ENCODE data around the gene RTKN. TPM values are rescaled to one million over a fixed set of nuclear protein-coding genes. Genes with fewer than 3 reads are reported as not detected.

The RTKN gene
- polyA plus RNA-seq, 2 of the 4 experiments (the other 2 are of a cell fraction): 15.1 to 20.1 TPM

DNA sequence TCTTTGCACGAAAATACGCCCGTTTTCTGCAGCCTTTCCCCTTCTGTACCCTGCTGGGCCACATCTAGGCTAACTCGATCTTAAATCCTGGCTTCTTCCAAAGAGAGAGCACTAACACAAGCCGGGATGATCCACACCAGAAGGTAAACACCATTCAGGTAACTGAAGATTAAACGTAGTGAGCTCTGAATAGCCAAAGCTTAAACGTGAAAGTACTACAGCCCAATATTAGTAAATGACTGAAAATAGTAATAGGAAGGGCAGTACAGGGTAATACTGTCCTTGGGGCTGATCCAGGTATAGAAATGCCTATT, 31.2 kb upstream of the RTKN start:
- ChIA-PET CTCF (interaction anchor here (0.6 to 5.2 kb wide), 6 partner anchors 9 to 1264 kb away, joined by 3 to 37 read pairs (median 4); partner anchors contain the start of genes CCDC142, LBX2 and TTC31), POLR2A (interaction anchor here (0.9 to 3.1 kb wide), 6 partner anchors 9 to 33 kb away, joined by 3 to 37 read pairs (median 8); partner anchors contain the start of genes CCDC142, INO80B, TTC31 and WBP1)
- 6% methylated on average over 7 of the region's 7 CpGs for WGBS (ENCODE audit: missing lambda C conversion rate)
- peaks cover 16% of the 10 kb centered on the region for H3K4me1 ChIP-seq
- peak overlapping the region; percentile 92 for H3K4me2 ChIP-seq
- no peak for TF ChIP-seq NR3C1 (IDR thresholded peaks at IDR 0.05)
- 0 out of 2 replicates have a peak, but pooled peaks have one; percentile 12 for TF ChIP-seq HOXA7 (CRISPR knock-in tag; IDR thresholded peaks at IDR 0.05)
- TF ChIP-seq MAZ (IDR thresholded peaks at IDR 0.05; ENCODE audit: borderline replicate concordance, low read depth, low read length): no peak
- TF ChIP-seq ZSCAN20 (CRISPR knock-in tag; IDR thresholded peaks at IDR 0.05): no peak
- H3K4me3 ChIP-seq: peak overlapping the region; percentile 63
- FAIRE-seq: no peak
- ATAC-seq: peak in 1 of 2 experiments; percentile 1; a peak in 4 of 6 replicates
- DNase-seq (ENCODE audit: low read depth in 1 of 2, low spot score in 1 of 2): no peak
- peak overlapping the region; percentile 86 to 91 for H3K27ac ChIP-seq
- no peaks in the 10 kb centered on the region for H3K9me3 ChIP-seq

DNA sequence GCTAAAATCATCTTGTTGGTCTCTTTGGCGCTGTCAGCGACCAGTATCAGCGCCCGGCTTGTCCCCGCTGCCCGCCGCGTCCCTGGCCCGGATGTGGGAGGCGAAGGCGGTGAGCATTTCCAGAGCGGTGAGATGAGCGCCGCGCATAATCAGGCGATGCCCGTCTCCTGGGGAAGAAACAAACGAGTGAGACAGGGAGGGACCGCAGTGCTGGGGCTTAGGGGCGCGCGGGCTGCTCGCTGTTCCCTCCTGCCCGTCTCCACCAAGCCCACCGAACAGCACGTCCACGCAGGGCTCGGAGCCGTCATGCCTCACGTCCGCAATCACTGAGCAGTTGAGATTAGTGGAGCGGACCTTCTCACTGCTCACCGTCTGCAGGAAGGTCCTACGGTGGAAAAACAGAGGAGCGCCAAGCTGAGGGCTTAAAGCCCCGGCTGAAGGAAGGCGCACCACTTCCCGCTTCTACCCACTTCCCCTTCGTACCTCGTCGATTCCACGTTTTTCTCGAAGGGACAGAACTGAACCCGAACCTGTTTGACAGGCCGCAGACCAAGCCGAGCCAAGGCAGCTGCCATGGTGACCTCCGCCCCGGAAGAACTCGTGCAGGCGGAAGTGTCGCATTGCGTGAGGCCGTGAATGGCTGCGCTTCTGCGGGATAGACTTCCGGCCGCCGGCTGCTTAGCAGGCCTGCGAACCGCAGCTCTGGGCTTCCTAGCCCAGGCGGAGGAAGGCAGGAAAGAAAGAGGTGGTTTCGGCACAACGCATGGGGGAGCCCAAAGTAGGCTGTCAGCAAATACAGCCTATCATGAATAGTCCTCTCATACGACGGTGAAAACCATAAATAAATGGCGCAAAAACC, 30.6 kb upstream of the RTKN start, which contains the start of gene MRPL53:
MRPL53 (minus strand) TSS at position 595 of the 859 bp plus-strand sequence; CDS start at position 575, 20 bp downstream.
- H3K27ac ChIP-seq: peak within 1 kb of the TSS; percentile 86 to 91
- H3K9me3 ChIP-seq: no peaks in the 10 kb centered on the region
- WGBS (ENCODE audit: missing lambda C conversion rate): 1% methylated on average over 66 of the region's 66 CpGs
- CTCF ChIA-PET: interaction anchor here (0.6 to 5.2 kb wide), 6 partner anchors 10 to 1264 kb away, joined by 3 to 37 read pairs (median 4); partner anchors contain the start of genes CCDC142, LBX2 and TTC31
- H3K4me2 ChIP-seq: peak within 1 kb of the TSS; percentile 92
- FAIRE-seq (no peak), ATAC-seq (peak; percentile 93 to 94), DNase-seq (ENCODE audit: low read depth in 1 of 2, low spot score in 1 of 2) (peak; percentile 70 to 98)
- POLR2A ChIA-PET: interaction anchor here (0.6 to 3.1 kb wide), 7 partner anchors 9 to 32 kb away, joined by 3 to 37 read pairs (median 7); partner anchors contain the start of genes CCDC142, INO80B, TTC31 and WBP1
- H3K4me1 ChIP-seq: peaks cover 16% of the 10 kb centered on the region
- peak within 1 kb of the TSS; percentile 63 for H3K4me3 ChIP-seq
- TF ChIP-seq, protein P1, sequence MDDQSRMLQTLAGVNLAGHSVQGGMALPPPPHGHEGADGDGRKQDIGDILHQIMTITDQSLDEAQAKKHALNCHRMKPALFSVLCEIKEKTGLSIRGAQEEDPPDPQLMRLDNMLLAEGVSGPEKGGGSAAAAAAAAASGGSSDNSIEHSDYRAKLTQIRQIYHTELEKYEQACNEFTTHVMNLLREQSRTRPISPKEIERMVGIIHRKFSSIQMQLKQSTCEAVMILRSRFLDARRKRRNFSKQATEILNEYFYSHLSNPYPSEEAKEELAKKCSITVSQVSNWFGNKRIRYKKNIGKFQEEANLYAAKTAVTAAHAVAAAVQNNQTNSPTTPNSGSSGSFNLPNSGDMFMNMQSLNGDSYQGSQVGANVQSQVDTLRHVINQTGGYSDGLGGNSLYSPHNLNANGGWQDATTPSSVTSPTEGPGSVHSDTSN (IDR thresholded peaks at IDR 0.05): peak; percentile 93
- TF ChIP-seq HDAC2 (IDR thresholded peaks at IDR 0.05) (0 out of 2 replicates have a peak, but pooled peaks have one; percentile 71), KDM5A (IDR thresholded peaks at IDR 0.05) (peak; percentile 92), MAFK (IDR thresholded peaks at IDR 0.05; ENCODE audit: partially characterized antibody) (peak; percentile 29), GATA3 (IDR thresholded peaks at IDR 0.05; ENCODE audit: borderline replicate concordance) (peak; percentile 83), SMC3 (IDR thresholded peaks at IDR 0.05) (no peak), PHF8 (IDR thresholded peaks at IDR 0.05; ENCODE audit: borderline replicate concordance, low read depth) (peak; percentile 73), JUNB (IDR thresholded peaks at IDR 0.05) (no peak), JUN (IDR thresholded peaks at IDR 0.05) (peak; percentile 88 to 100), ZSCAN20 (CRISPR knock-in tag; IDR thresholded peaks at IDR 0.05) (no peak), RFX5 (IDR thresholded peaks at IDR 0.05) (no peak), RARB (CRISPR knock-in tag; IDR thresholded peaks at IDR 0.05) (peak; percentile 16; the same call in 1 of the 2 replicates), RAD21 (conservative IDR thresholded peaks at IDR 0.05 in 1 of 2, IDR thresholded peaks at IDR 0.05 in 1 of 2) (no peak), EP300 (IDR thresholded peaks at IDR 0.05) (no peak), RNF2 (IDR thresholded peaks at IDR 0.05; ENCODE audit: borderline replicate concordance, low read depth) (no peak), TFCP2L1 (CRISPR knock-in tag; IDR thresholded peaks at IDR 0.05) (no peak), BHLHE40 (IDR thresholded peaks at IDR 0.05; ENCODE audit: low read depth, low read length) (no peak), HOXB5 (CRISPR knock-in tag; IDR thresholded peaks at IDR 0.05) (no peak), FOSL2 (IDR thresholded peaks at IDR 0.05) (no peak), FOSL2 (CRISPR knock-in tag; IDR thresholded peaks at IDR 0.05) (peak; percentile 39; the same call in 1 of the 2 replicates), TP53 (CRISPR knock-in tag; IDR thresholded peaks at IDR 0.05) (0 out of 2 replicates have a peak, but pooled peaks have one; percentile 56)
- TF ChIP-seq, protein P2, sequence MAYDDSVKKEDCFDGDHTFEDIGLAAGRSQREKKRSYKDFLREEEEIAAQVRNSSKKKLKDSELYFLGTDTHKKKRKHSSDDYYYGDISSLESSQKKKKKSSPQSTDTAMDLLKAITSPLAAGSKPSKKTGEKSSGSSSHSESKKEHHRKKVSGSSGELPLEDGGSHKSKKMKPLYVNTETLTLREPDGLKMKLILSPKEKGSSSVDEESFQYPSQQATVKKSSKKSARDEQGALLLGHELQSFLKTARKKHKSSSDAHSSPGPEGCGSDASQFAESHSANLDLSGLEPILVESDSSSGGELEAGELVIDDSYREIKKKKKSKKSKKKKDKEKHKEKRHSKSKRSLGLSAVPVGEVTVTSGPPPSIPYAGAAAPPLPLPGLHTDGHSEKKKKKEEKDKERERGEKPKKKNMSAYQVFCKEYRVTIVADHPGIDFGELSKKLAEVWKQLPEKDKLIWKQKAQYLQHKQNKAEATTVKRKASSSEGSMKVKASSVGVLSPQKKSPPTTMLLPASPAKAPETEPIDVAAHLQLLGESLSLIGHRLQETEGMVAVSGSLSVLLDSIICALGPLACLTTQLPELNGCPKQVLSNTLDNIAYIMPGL (CRISPR knock-in tag; IDR thresholded peaks at IDR 0.05; ENCODE audit: borderline replicate concordance): no peak
- TF ChIP-seq, protein P3, sequence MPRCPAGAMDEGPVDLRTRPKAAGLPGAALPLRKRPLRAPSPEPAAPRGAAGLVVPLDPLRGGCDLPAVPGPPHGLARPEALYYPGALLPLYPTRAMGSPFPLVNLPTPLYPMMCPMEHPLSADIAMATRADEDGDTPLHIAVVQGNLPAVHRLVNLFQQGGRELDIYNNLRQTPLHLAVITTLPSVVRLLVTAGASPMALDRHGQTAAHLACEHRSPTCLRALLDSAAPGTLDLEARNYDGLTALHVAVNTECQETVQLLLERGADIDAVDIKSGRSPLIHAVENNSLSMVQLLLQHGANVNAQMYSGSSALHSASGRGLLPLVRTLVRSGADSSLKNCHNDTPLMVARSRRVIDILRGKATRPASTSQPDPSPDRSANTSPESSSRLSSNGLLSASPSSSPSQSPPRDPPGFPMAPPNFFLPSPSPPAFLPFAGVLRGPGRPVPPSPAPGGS (IDR thresholded peaks at IDR 0.05): peak; percentile 97
- TF ChIP-seq, protein P4, sequence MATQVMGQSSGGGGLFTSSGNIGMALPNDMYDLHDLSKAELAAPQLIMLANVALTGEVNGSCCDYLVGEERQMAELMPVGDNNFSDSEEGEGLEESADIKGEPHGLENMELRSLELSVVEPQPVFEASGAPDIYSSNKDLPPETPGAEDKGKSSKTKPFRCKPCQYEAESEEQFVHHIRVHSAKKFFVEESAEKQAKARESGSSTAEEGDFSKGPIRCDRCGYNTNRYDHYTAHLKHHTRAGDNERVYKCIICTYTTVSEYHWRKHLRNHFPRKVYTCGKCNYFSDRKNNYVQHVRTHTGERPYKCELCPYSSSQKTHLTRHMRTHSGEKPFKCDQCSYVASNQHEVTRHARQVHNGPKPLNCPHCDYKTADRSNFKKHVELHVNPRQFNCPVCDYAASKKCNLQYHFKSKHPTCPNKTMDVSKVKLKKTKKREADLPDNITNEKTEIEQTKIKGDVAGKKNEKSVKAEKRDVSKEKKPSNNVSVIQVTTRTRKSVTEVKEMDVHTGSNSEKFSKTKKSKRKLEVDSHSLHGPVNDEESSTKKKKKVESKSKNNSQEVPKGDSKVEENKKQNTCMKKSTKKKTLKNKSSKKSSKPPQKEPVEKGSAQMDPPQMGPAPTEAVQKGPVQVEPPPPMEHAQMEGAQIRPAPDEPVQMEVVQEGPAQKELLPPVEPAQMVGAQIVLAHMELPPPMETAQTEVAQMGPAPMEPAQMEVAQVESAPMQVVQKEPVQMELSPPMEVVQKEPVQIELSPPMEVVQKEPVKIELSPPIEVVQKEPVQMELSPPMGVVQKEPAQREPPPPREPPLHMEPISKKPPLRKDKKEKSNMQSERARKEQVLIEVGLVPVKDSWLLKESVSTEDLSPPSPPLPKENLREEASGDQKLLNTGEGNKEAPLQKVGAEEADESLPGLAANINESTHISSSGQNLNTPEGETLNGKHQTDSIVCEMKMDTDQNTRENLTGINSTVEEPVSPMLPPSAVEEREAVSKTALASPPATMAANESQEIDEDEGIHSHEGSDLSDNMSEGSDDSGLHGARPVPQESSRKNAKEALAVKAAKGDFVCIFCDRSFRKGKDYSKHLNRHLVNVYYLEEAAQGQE (IDR thresholded peaks at IDR 0.05): 0 out of 2 replicates have a peak, but pooled peaks have one; percentile 24
- TF ChIP-seq, protein P5, sequence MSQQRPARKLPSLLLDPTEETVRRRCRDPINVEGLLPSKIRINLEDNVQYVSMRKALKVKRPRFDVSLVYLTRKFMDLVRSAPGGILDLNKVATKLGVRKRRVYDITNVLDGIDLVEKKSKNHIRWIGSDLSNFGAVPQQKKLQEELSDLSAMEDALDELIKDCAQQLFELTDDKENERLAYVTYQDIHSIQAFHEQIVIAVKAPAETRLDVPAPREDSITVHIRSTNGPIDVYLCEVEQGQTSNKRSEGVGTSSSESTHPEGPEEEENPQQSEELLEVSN (IDR thresholded peaks at IDR 0.05; ENCODE audit: borderline replicate concordance, low read depth): peak; percentile 44; the same call in 1 of the 2 replicates

Measured in A549 (cell line).